GM11168 (cell line): ENCODE results near the gene EFCAB5.
"Not testable (repeated sequence)": the region's sequence is repeated elsewhere in the genome, so short reads cannot be mapped to it uniquely, and the experiment has no call there.

Experiments
- in situ Hi-C: fragments of 300-500 bp; cut with MboI; formaldehyde crosslinking; loops from one replicate; pipeline ENCODE4 v1.12.0; 2022; ENCODE audit warnings: low sequenced_read_pairs; ENCODE audit not compliant: unreplicated experiment

Gene EFCAB5

DNA sequence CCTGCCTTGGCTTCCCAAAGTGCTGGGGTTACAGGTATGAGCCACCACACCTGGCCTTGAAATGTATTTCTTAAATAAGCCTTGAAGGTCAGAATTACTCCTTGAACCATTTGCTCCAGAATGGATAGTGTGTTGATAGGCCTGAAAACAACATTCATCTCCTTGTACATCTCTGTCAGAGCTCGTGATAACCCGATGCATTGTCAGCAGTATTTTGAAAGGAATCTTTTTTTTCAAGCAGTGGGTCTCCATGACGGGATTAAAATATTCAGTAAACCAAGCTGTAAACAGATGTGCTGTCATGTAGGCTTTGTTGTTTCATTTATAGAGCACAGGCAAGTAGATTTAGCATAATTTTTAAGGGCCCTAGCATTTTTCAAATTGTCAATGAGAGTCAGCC lies 191.8 kb downstream of the EFCAB5 start:
- in situ Hi-C loops, result no loop called here

DNA sequence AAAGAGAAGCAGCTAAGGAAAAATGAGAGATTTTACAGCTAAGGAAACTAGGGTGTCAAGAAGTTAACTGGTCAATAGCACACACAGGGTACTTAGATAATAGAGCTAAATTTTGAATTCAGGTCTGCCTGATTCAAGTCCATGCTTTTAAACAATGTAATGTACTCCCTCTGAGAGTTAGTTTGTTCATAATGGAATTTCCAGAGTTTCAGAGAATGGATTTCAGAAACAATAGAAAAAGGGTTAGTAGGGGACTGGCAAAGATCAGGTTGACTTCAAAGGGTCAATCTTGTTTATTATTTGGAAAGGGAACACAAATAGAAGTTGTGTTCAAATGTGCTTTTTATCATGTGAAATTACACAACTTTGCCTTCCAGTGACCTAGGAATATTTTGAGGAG lies 193.1 kb downstream of the EFCAB5 start:
- in situ Hi-C loops, result no loop called here

DNA sequence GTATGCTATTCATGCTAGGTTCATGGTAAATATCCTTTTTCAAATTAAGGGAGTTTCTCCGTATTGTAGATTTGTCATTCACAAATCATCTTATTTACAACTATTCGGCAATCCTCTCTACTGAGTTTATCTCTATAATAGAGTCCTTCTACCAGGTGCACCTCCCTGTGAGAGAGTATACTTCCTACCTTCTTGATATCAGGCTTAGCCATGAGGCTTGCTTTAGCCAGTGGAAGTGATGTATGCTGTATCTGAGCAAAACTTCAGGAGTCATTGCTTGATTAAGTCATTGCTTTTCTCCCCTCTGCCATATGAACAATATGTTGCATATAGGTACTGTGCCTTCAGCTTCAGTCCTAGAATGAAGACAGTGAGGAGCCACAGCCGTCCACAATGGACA lies 195.7 kb downstream of the EFCAB5 start:
- in situ Hi-C loops, result no loop called here

DNA sequence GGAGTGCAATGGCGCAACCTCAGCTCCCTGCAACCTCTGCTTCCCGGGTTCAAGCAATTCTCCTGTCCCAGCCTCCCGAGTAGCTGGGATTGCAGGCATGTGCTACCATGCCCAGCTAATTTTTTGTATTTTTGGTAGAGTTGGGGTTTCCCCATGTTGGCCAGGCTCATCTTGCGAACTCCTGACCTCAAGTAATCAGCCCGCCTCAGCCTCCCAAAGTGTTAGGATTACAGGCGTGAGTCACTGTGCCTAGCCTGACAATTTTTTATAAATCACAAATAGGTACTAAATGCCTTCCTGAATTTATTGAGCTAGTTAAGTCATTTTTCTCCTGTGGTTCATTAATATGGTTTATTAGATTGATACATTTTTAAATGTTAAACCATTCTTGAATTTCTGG lies 206.4 kb downstream of the EFCAB5 start:
- in situ Hi-C loops, result not testable (repeated sequence)

DNA sequence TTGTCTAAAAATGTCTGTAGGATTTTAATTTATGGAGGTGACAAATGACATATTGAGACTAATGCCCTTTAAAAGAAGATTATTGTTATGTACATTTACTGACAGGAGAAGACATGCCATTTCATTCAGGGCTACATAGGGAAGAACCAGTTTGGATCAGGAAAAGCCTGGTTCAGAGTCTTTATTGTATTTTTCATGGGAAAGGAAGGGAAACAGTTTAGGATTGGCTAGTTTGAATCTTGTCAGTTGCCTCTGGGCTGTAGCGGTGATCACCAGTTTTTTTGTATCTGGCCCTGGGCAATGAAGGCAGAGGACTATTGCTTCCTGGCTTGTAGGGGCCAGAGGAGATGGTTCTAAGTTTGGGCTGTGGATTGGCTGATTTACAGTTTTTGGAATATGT lies 206.9 kb downstream of the EFCAB5 start:
- in situ Hi-C loops, result no loop called here

DNA sequence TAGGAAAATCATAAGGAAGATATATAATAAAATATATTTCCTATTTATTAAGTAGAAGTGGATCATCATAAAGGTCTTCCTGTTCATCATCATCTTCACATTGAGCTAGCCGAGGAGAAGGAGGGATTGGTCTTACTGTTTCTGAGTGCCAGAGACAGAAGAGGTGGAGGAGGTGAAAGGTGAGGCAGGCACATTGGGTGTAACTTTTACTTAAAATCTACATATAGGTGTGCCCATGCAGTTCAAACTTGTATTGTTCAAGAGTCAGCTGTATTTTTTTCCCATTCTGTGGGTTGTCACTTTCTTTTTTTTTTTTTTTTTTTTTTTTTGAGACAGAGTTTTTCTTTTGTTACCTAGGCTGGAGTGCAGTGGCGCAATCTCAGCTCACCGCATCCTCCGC lies 210.0 kb downstream of the EFCAB5 start:
- in situ Hi-C loops, result no loop called here

DNA sequence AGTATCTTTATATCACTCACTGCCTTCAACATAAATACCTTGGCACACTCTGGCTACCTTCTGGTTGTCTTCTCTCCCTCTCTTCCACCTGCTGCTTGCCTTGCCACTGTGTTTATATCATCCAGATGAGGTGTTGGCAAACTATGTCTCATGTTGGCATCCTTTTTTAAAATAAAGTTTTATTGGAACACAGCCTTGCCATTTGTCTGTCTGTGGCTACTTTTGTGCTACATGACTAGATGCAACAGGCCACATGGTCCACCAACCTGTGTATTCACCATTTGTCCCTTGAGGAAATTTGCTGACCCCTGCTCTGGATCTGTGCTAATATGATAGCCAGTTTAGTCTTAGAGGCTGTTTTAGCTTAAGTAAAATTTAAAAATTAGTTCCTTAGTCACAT lies 212.0 kb downstream of the EFCAB5 start:
- in situ Hi-C loops, result no loop called here

DNA sequence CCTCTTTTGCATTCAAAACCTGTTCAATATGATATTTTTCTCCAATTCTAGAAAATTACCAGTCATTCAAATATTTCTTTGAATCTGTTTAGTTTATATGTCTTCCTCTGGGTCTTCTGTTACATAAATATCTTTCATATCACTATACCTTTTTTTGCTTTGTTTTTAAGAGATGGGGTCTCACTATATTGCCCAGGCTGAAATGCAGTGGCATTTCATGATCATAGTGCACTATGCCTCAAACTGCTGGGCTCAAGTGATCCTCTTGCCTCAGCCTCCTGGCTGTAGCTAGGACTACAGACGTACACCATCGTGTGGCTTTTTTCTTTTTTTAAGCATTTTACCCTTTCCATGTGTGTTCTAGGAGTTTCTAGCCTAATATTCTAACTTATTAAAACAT lies 214.0 kb downstream of the EFCAB5 start:
- in situ Hi-C loops, result no loop called here
